Loucy (cell line): ENCODE measurements around the gene WBP1L.
"Not testable (repeated sequence)": the region's sequence is repeated elsewhere in the genome, so short reads cannot be mapped to it uniquely, and the experiment has no call there.

Source experiments
- H2AFZ ChIP-seq: fragments of 200-600 bp; sonication (generic); 2 replicates; pipeline ENCODE4 v1.6.0; 2016; ENCODE audit warnings: antibody characterized with exemption, mild to moderate bottlenecking, low read length, moderate library complexity
- H3F3A ChIP-seq: fragments of 200-600 bp; 2 replicates; pipeline ENCODE4 v1.6.0; 2016; ENCODE audit warnings: antibody characterized with exemption, low read depth, mild to moderate bottlenecking
- H3K27me3 ChIP-seq: fragments of 200-600 bp; sonication (generic); 2 replicates; pipeline ENCODE4 v1.6.1; 2014; ENCODE audit warnings: low read length, mild to moderate bottlenecking; ENCODE audit not compliant: insufficient read depth, poor library complexity, severe bottlenecking
- H3K36me3 ChIP-seq: fragments of 200-600 bp; sonication (generic); 2 replicates; pipeline ENCODE4 v1.6.1; 2016; ENCODE audit warnings: low read length; ENCODE audit not compliant: insufficient read depth
- H3K4me1 ChIP-seq: fragments of 200-600 bp; sonication (generic); 2 replicates; pipeline ENCODE4 v1.5.1; 2014; ENCODE audit warnings: low read length, mild to moderate bottlenecking; ENCODE audit not compliant: insufficient read depth, poor library complexity, severe bottlenecking
- H3K4me2 ChIP-seq: fragments of 200-600 bp; sonication (generic); 2 replicates; pipeline ENCODE4 v1.6.0; 2014; ENCODE audit warnings: antibody characterized with exemption, low read length, low read depth, mild to moderate bottlenecking; ENCODE audit not compliant: poor library complexity, severe bottlenecking
- H3K4me3 ChIP-seq: fragments of 200-600 bp; sonication (generic); 2 replicates; pipeline ENCODE4 v1.5.1; 2014; ENCODE audit warnings: low read length, mild to moderate bottlenecking, mixed read lengths; ENCODE audit not compliant: poor library complexity, severe bottlenecking
- H3K79me2 ChIP-seq: fragments of 200-600 bp; sonication (generic); 2 replicates; pipeline ENCODE4 v1.6.1; 2014; ENCODE audit warnings: low read length; ENCODE audit not compliant: insufficient read depth
- H3K9ac ChIP-seq: fragments of 200-600 bp; sonication (generic); 2 replicates; pipeline ENCODE4 v1.6.0; 2014; ENCODE audit warnings: mild to moderate bottlenecking, low read depth, low read length, moderate library complexity; ENCODE audit not compliant: poor library complexity, severe bottlenecking
- H3K9me2 ChIP-seq: fragments of 200-600 bp; sonication (generic); replicated peaks from 2 replicates; pipeline ENCODE4 v1.6.1; 2016; ENCODE audit warnings: low read depth, low read length, mixed read lengths
- H3K9me3 ChIP-seq: fragments of 200-600 bp; sonication (generic); 2 replicates; pipeline ENCODE4 v1.6.1; 2014; ENCODE audit warnings: mild to moderate bottlenecking, antibody characterized with exemption, low read length, low read depth; ENCODE audit not compliant: insufficient read depth
- H4K20me1 ChIP-seq: fragments of 200-600 bp; sonication (generic); 2 replicates; pipeline ENCODE4 v1.6.0; 2014; ENCODE audit warnings: antibody characterized with exemption, low read length, mild to moderate bottlenecking; ENCODE audit not compliant: insufficient read depth, poor library complexity, severe bottlenecking
- EZH2phosphoT487 ChIP-seq: fragments of 200-600 bp; IDR thresholded peaks from 2 replicates; pipeline ENCODE4 v1.6.1; 2018; ENCODE audit warnings: antibody characterized with exemption, mild to moderate bottlenecking, moderate library complexity, borderline replicate concordance
- TF ChIP-seq, protein P1 (sequence below): fragments of 200-600 bp; sonication (generic); conservative IDR thresholded peaks from 2 replicates; pipeline ENCODE4 v1.5.1; 2014; ENCODE audit warnings: mild to moderate bottlenecking, antibody characterized with exemption, low read length

WBP1L gene

DNA sequence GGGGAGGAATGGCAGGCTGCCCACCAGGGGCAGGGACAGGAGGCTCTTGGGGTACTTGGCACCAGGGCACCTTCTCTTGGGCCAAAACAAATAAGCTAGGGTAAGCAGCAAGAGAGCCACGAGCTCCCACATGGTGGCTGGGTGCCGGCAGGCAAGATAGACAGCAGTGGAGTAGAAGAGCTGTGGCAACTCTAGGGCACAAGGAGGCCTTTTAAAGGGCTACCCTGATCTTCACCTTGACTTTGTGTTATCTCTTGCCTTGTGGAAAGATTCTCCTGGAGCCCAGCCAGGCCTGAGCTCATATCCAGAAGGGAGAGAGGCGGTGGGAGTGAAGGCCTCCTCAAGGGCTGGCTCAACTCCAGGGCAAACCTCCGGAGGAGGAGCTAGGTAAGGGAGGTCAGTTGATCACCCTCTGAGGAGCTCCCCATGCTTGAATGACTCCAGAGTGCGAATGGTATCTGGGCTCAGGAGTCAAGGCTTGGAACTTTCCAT is 93.5 kb downstream of the WBP1L start, which contains the start of gene CYP17A1:
Gene CYP17A1 (minus strand): TSS at position 184 of the 492 bp plus-strand sequence. CDS start 52 bp downstream, at position 132.
- TF ChIP-seq EZH2phosphoT487 = no peak
- TF ChIP-seq, protein P1, sequence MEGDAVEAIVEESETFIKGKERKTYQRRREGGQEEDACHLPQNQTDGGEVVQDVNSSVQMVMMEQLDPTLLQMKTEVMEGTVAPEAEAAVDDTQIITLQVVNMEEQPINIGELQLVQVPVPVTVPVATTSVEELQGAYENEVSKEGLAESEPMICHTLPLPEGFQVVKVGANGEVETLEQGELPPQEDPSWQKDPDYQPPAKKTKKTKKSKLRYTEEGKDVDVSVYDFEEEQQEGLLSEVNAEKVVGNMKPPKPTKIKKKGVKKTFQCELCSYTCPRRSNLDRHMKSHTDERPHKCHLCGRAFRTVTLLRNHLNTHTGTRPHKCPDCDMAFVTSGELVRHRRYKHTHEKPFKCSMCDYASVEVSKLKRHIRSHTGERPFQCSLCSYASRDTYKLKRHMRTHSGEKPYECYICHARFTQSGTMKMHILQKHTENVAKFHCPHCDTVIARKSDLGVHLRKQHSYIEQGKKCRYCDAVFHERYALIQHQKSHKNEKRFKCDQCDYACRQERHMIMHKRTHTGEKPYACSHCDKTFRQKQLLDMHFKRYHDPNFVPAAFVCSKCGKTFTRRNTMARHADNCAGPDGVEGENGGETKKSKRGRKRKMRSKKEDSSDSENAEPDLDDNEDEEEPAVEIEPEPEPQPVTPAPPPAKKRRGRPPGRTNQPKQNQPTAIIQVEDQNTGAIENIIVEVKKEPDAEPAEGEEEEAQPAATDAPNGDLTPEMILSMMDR = no peak
- no peak within 1 kb of the TSS for H3K4me2 ChIP-seq
- no peaks in the 10 kb centered on the region for H3K4me1 ChIP-seq
- no peaks in the 10 kb centered on the region for H4K20me1 ChIP-seq
- no peaks in the 10 kb centered on the region for H3K27me3 ChIP-seq
- H3K9me2 ChIP-seq = no peaks in the 10 kb centered on the region
- no peak within 1 kb of the TSS for H3K4me3 ChIP-seq
- no peaks in the 10 kb centered on the region for H3K36me3 ChIP-seq
- H3K9me3 ChIP-seq = no peaks in the 10 kb centered on the region
- H3F3A ChIP-seq = no peaks in the 10 kb centered on the region
- no peak within 1 kb of the TSS for H3K9ac ChIP-seq
- no peak within 1 kb of the TSS for H2AFZ ChIP-seq
- no peaks in the 10 kb centered on the region for H3K79me2 ChIP-seq

DNA sequence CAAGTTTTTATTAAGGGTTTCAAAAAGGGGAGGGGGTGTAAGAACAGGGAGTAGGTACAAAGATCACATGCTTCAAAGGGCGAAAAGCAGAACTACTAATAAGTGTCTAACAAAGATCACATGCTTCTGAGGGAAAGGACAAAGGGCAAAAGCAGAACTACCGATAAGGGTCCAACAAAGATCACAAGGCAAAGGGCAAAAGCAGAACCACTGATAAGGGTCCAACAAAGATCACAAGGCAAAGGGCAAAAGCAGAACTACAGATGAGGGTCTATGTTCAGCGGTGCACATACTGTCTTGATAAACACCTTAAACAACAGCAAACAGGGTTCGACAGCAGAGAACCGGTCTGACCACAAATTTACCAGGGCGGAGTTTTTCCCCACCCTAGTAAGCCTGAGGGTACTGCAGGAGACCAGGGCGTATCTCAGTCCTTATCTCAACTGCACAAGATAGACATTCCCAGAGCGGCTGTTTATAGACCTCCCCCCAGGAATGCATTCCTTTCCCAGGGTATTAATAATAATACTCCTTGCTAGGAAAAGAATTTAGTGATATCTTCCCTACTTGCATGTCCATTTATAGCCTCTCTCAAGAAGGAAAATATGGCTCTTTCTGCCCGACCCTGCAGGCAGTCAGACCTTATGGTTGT is 94.7 kb downstream of the WBP1L start:
- not testable (repeated sequence) for H2AFZ ChIP-seq, H4K20me1 ChIP-seq, H3K9me2 ChIP-seq, H3K9me3 ChIP-seq, H3K79me2 ChIP-seq, H3K9ac ChIP-seq, H3F3A ChIP-seq, H3K4me1 ChIP-seq, H3K4me2 ChIP-seq, H3K27me3 ChIP-seq, H3K36me3 ChIP-seq, H3K4me3 ChIP-seq

- no peaks in the 10 kb centered on the region for H3K9me3 ChIP-seq
- H3K27me3 ChIP-seq = no peaks in the 10 kb centered on the region
- H2AFZ ChIP-seq = no peak overlapping the region
- H3K4me2 ChIP-seq = no peak overlapping the region
- H3K4me3 ChIP-seq = no peak overlapping the region
- H3K79me2 ChIP-seq = no peaks in the 10 kb centered on the region
- no peaks in the 10 kb centered on the region for H4K20me1 ChIP-seq
- H3K9ac ChIP-seq = no peak overlapping the region
- TF ChIP-seq EZH2phosphoT487 = no peak
- TF ChIP-seq, protein P1 = no peak
- no peaks in the 10 kb centered on the region for H3F3A ChIP-seq
- no peaks in the 10 kb centered on the region for H3K9me2 ChIP-seq
- no peaks in the 10 kb centered on the region for H3K4me1 ChIP-seq
- no peaks in the 10 kb centered on the region for H3K36me3 ChIP-seq
These were observed 98.1 kb downstream of the WBP1L start for GRCh38 chr10:102841827-102842345.

DNA sequence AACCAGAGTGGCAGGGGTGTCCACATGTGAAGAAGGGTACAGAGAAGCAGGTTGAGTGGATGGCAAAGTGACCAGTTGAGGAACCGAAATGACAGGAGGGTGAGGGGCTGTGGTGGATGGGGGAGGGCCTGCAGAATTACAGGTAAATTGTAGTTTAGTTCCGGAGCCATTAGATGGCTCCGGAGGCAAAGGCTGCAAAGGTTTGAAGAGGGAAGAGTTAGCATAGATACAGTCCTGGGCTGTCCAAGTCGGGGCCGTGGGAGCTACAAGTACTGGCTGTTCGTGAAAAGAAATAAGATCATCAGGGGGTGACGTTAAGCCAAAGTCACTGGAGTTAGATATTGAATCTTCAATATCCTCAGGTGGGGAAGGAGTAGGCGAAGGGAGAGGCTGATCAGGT is 99.4 kb downstream of the WBP1L start:
- not testable (repeated sequence) for H3K79me2 ChIP-seq, H3K27me3 ChIP-seq, H3K4me1 ChIP-seq, H3F3A ChIP-seq, H3K9ac ChIP-seq, H3K9me2 ChIP-seq, H3K36me3 ChIP-seq, H3K4me3 ChIP-seq, H3K9me3 ChIP-seq, H4K20me1 ChIP-seq, H2AFZ ChIP-seq, H3K4me2 ChIP-seq

GRCh38 chr10:102844190-102844776 is 100.5 kb downstream of the WBP1L start:
- not testable (repeated sequence) for H3K79me2 ChIP-seq

More at GRCh38 chr10:102844190-102844776, 100.5 kb downstream of the WBP1L start:
- not testable (repeated sequence) for H3K4me3 ChIP-seq, H3F3A ChIP-seq, H3K9me2 ChIP-seq, H2AFZ ChIP-seq, H3K36me3 ChIP-seq, H3K4me2 ChIP-seq, H3K9ac ChIP-seq, H3K9me3 ChIP-seq, H3K4me1 ChIP-seq, H4K20me1 ChIP-seq
- peaks cover 15% of the 10 kb centered on the region for H3K27me3 ChIP-seq
